Stomach (tissue), 9 donors: ENCODE results near the gene CRTC2. TPM values are rescaled to one million over a fixed set of nuclear protein-coding genes. Genes with fewer than 3 reads are reported as not detected.

Source experiments
- DNase-seq, 2 donors: peaks; one replicate each; pipeline versions ENCODE4 v3.0.0 to v3.0.0-alpha.2; 2013 to 2019
- H3K27ac ChIP-seq, 5 donors: fragments of 200-600 bp in 4 of 5; sonication (generic) in 4 of 5; one replicate each; pipeline ENCODE4 v1.5.1; 2013 to 2019; ENCODE audit warnings: mild to moderate bottlenecking in 1 of 5, moderate library complexity in 1 of 5
- H3K27me3 ChIP-seq, 3 donors: fragments of 200-600 bp; sonication (generic); one replicate each; pipeline ENCODE4 v1.5.1; 2017 to 2019; ENCODE audit warnings: mixed run types in 1 of 3
- H3K36me3 ChIP-seq, 4 donors: fragments of 200-600 bp; sonication (generic); 1 replicate in 3 of 4; 2 replicates in 1 of 4; pipeline ENCODE4 v1.5.1; 2016 to 2019
- H3K4me1 ChIP-seq, 4 donors: fragments of 200-600 bp; sonication (generic); one replicate each; pipeline ENCODE4 v1.5.1; 2016 to 2019
- H3K4me3 ChIP-seq, 4 donors: fragments of 200-600 bp; sonication (generic) in 3 of 4; one replicate each; pipeline ENCODE4 v1.5.1; 2016 to 2019; ENCODE audit warnings: mild to moderate bottlenecking in 1 of 4
- H3K9me3 ChIP-seq, 4 donors: fragments of 200-600 bp; sonication (generic); one replicate each; pipeline ENCODE4 v1.5.1; 2016 to 2019
- CTCF ChIP-seq, 7 experiments: fragments of 450-650 bp in 4 of 7; fragments of 200-600 bp in 3 of 7; sonication (generic) in 3 of 7; IDR thresholded peaks; one replicate each; pipeline ENCODE4 v1.5.1; 2016 to 2019; ENCODE audit warnings: antibody characterized with exemption in 7 of 7, control low read depth in 2 of 7, mild to moderate bottlenecking in 1 of 7
- EP300 ChIP-seq: sonication (generic); formaldehyde crosslinking; IDR thresholded peaks from one replicate; pipeline ENCODE4 v1.6.1; 2017; ENCODE audit warnings: antibody characterized with exemption
- POLR2A ChIP-seq, 4 donors: fragments of 450-650 bp; IDR thresholded peaks; one replicate each; pipeline ENCODE4 v1.6.1; 2016; ENCODE audit warnings: antibody characterized with exemption in 4 of 4, control low read depth in 2 of 4, mild to moderate bottlenecking in 1 of 4, moderate library complexity in 1 of 4
- POLR2AphosphoS5 ChIP-seq, 3 donors: sonication (generic); formaldehyde crosslinking; IDR thresholded peaks; one replicate each; pipeline ENCODE4 v1.6.1; 2016; ENCODE audit warnings: antibody characterized with exemption in 3 of 3
- WGBS, 5 donors: extraction: QIAGEN DNeasy Blood & Tissue Kit in 3 of 5; methylation state at CpG; one replicate each; pipeline versions ENCODE4 v1.1.5 to v1.1.7; 2013 to 2018; 5-methylcytosine and 5-hydroxymethylcytosine counted together
- intact Hi-C: fragments of 100-400 bp; cut with DNase I; formaldehyde crosslinking; loops from one replicate; pipeline ENCODE4 v1.15.1; 2023; ENCODE audit warnings: low total_unique reads
- polyA plus RNA-seq, 3 donors: library from polyadenylated mRNA; stranded (reverse); fragments of 200-250 nt; gene quantifications; one replicate each; pipeline ENCODE4 v1.2.3, GENCODE V29; 2013
- total RNA-seq, 5 donors: library from RNA; depleted of rRNA; stranded (reverse); fragments of >200 nt; gene quantifications; one replicate each; pipeline versions ENCODE4 v1.1.0 to v1.2.3, GENCODE V29; 2014 to 2016
- donor health status: healthy with polysubstance abuse.
- donor health status: Bipolar disorder and iron deficiency.
- donor health status: healthy.

The CRTC2 gene
- total and polyA plus RNA-seq, 8 donors, result 1.4 to 49.6 (median 21.6) TPM

DNA sequence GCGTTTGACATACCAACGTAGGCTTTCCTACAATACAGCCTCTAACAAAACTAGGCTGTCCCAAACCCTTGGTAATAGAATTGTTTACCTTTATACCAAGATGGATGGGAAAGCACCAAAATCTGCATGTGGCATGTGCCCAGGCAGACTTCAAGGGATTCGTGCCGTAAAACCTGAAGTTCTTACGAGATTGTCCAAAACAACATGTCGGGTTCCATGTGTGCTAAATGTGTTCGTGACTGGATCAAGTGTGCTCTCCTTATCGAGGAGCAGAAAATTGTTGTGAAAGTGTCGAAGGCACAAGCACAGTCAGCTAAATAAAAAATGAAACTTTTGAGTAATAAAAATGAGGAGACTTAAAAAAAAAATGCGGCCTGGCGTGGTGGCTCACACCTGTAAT is 37.2 kb upstream of the CRTC2 start:
- H3K27ac ChIP-seq, result no peak overlapping the region
- intact Hi-C loops, result no loop called here
- no peaks in the 10 kb centered on the region for H3K27me3 ChIP-seq
- H3K36me3 ChIP-seq, result peaks cover 24 to 47% (median 44%) of the 10 kb centered on the region in 4 donors
- no peak for DNase-seq
- H3K4me3 ChIP-seq, result no peak overlapping the region
- WGBS, 5 donors, result 93 to 96% (median 94%) methylated on average over 11 of the region's 11 CpGs
- TF ChIP-seq EP300, result no peak
- no peak for TF ChIP-seq CTCF (IDR thresholded peaks at IDR 0.05)
- TF ChIP-seq POLR2A (IDR thresholded peaks at IDR 0.05), result no peak
- TF ChIP-seq POLR2AphosphoS5 (IDR thresholded peaks at IDR 0.05), result no peak
- peaks cover 18 to 41% (median 29%) of the 10 kb centered on the region in 4 donors for H3K4me1 ChIP-seq
- H3K9me3 ChIP-seq, result no peaks in the 10 kb centered on the region

- TF ChIP-seq POLR2AphosphoS5 (IDR thresholded peaks at IDR 0.05), result no peak
- Histone ChIP-seq H3K9me3 (no peaks in the 10 kb centered on the region), H3K4me3 (no peak overlapping the region), H3K27ac (no peak overlapping the region), H3K27me3 (no peaks in the 10 kb centered on the region), H3K4me1 (peaks cover 18 to 43% (median 27%) of the 10 kb centered on the region in 4 donors), H3K36me3 (peaks cover 24 to 47% (median 44%) of the 10 kb centered on the region in 4 donors)
- intact Hi-C loops, result no loop called here
- no peak for DNase-seq
- 86 to 92% (median 90%) methylated on average over 3 of the region's 3 CpGs for WGBS, 5 donors
Measured at GRCh38 chr1:153995202-153995601, 36.8 kb upstream of the CRTC2 start.

DNA sequence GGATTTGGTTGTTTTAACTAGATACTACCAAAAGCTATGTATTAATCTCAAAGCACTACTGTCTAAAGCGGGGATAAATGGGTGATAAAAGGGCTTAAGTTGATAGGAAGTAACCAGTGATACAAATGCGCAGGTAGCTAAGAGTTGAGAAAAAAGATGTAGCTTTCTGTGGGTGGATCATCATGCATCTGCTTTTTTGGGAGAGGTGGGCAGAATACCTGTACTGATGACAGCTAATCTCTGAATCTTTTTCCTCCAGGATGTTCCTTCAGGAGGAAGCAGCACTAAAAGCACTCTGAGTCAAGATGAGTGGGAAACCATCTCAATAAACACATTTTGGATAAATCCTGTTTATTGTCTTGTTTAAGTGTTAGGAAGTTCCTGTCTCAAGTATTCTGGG is 33.4 kb upstream of the CRTC2 start:
- Histone ChIP-seq H3K27ac (peak overlapping the region in 4 of 5 donors; percentile 93 to 98 (median 98)), H3K27me3 (no peaks in the 10 kb centered on the region), H3K4me3 (peak overlapping the region; percentile 76 to 97 (median 88)), H3K4me1 (peaks cover 22 to 57% (median 35%) of the 10 kb centered on the region in 4 donors), H3K9me3 (no peaks in the 10 kb centered on the region), H3K36me3 (peaks cover 24 to 47% (median 44%) of the 10 kb centered on the region in 4 donors)
- TF ChIP-seq CTCF (IDR thresholded peaks at IDR 0.05), result no peak
- TF ChIP-seq EP300, result no peak
- TF ChIP-seq POLR2AphosphoS5 (IDR thresholded peaks at IDR 0.05), result no peak
- no peak for TF ChIP-seq POLR2A (IDR thresholded peaks at IDR 0.05)
- WGBS, 5 donors, result 57 to 80% (median 78%) methylated on average over 2 of the region's 2 CpGs
- intact Hi-C loops, result no loop called here
- DNase-seq, result no peak

DNA sequence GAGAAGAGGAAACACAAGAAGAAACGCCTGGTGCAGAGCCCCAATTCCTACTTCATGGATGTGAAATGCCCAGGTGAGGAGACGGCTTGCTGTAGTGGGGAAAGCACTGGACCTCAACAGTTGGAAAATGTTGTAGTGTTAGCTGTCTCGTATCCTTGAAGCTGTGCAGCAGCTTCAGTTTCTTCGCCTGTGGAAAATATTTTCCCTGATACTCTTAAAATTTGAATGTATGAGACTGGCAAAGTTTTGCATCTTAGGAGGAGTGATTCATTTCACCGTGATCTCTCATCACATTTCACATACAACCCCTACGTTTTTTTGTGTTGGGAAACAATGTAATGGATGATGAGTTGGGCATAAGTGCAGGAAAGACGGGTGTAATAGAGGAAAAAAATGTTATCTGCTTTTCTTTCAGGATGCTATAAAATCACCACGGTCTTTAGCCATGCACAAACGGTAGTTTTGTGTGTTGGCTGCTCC is 32.8 kb upstream of the CRTC2 start:
- Histone ChIP-seq H3K9me3 (no peaks in the 10 kb centered on the region), H3K4me3 (peak overlapping the region; percentile 76 to 97 (median 88)), H3K4me1 (peaks cover 22 to 63% (median 40%) of the 10 kb centered on the region in 4 donors), H3K27ac (peak overlapping the region; percentile 93 to 98 (median 97)), H3K36me3 (peaks cover 24 to 45% (median 44%) of the 10 kb centered on the region in 4 donors), H3K27me3 (no peaks in the 10 kb centered on the region)
- TF ChIP-seq CTCF (IDR thresholded peaks at IDR 0.05), result no peak
- TF ChIP-seq EP300, result no peak
- no peak for TF ChIP-seq POLR2A (IDR thresholded peaks at IDR 0.05)
- TF ChIP-seq POLR2AphosphoS5 (IDR thresholded peaks at IDR 0.05), result no peak
- 2 to 10% (median 5%) methylated on average over 9 of the region's 9 CpGs for WGBS, 5 donors
- no peak for DNase-seq
- intact Hi-C loops, result no loop called here

DNA sequence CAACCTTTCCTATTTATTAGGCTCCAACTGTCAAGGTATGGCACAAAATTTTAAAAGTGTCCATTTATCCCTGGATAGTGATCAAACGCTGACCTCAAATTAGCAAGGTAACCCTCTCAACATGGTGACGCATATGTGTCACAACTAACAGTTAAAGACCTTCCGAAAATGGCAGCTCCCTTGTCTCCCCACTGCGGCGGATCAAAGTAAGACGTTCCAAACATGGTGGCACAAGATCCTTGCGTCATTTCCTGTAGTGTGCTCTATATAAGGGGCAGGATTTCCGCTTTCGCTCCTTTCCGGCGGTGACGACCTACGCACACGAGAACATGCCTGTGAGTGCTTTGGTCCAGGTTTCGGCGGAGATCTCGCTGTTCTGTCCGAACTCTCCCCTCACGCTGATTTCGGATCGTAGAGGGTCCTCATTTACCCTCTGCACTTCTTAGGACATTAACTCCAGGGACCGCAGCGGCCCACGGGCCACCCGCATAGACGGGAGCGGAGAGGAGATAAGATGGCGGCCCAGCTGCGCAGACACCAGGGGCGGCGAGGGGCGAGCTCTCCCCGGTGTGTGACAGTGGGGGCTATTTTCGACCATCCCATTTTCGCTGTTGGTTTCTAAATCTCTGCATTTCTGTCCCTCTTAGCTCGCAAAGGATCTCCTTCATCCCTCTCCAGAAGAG is 32.2 kb upstream of the CRTC2 start, which contains the start of gene RPS27:
RPS27 (plus strand) TSS at position 295 of the 683 bp plus-strand sequence; CDS start at position 330, 35 bp downstream.
- H3K27ac ChIP-seq, result peak within 1 kb of the TSS; percentile 93 to 98 (median 97)
- intact Hi-C loops, result no loop called here
- no peaks in the 10 kb centered on the region for H3K9me3 ChIP-seq
- TF ChIP-seq CTCF (IDR thresholded peaks at IDR 0.05) (no peak), POLR2AphosphoS5 (IDR thresholded peaks at IDR 0.05) (peak; percentile 100), EP300 (peak; percentile 58), POLR2A (IDR thresholded peaks at IDR 0.05) (peak in 2 of 4 donors; percentile 92 to 96)
- 0 to 1% (median 0%) methylated on average over 24 to 36 of the region's 36 CpGs for WGBS, 5 donors
- DNase-seq, result peak; percentile 90 to 99
- peak within 1 kb of the TSS; percentile 76 to 97 (median 88) for H3K4me3 ChIP-seq
- H3K36me3 ChIP-seq, result peaks cover 24 to 40% (median 39%) of the 10 kb centered on the region in 4 donors
- H3K27me3 ChIP-seq, result no peaks in the 10 kb centered on the region
- peaks cover 23 to 63% (median 42%) of the 10 kb centered on the region in 4 donors for H3K4me1 ChIP-seq
